ENCODE results near the gene CREB3L1.

CREB3L1 gene

DNA sequence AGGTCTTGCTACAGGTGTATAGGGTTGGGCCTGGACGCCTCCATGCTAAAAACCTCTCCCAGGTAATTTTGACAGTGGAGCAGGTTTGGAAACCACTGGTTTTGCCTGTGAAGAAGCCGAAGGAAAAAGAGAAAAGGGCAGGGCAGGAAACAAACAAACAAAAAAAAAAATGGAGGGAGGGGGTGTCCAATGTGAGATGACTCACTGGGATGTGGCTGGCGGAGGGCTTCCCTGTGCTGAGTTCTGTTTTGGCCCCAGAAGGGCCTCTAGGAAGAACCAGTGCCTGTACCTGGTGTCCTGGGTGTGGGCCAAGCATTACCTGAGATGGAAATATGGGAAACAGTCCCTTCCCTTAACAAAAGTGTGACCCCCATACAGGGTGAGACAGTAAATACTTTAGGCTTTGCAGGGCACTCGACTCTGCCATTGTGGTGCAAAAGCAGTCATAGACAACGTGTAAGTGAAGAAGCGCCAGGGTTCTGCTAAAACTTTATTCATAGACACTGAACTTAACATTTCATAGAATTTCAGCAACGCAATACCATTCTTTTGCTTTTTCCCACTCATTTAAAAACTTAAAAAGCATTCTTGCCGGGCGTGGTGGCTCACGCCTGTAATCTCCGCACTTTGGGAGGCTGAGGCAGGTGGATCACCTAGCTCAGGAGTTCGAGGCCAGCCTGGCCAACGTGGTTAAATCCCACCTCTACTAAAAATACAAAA is 60.3 kb downstream of the CREB3L1 start:
- DNase-seq (ENCODE audit: extremely low spot score, insufficient read length, low read depth), result no peak
- FAIRE-seq, result no peak

DNA sequence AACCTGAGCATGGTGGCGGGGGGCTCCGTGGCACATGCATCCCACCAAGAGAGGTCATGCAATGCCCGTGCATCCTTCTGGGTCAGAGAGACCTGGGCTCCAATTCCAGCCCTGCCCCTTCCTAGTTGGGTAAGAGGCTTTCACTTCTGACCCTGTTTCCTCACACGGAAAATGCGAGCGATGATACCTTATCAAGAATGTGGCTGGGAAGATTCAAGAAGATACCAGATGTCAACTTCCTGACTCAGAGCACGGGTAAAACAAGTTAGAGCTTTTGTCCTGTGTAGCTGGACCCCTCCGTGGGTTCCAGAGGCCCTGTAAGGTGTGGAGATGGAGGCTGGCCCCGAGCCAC is 61.1 kb downstream of the CREB3L1 start:
- no peak for DNase-seq (ENCODE audit: extremely low spot score, insufficient read length, low read depth)
- FAIRE-seq, result no peak

DNA sequence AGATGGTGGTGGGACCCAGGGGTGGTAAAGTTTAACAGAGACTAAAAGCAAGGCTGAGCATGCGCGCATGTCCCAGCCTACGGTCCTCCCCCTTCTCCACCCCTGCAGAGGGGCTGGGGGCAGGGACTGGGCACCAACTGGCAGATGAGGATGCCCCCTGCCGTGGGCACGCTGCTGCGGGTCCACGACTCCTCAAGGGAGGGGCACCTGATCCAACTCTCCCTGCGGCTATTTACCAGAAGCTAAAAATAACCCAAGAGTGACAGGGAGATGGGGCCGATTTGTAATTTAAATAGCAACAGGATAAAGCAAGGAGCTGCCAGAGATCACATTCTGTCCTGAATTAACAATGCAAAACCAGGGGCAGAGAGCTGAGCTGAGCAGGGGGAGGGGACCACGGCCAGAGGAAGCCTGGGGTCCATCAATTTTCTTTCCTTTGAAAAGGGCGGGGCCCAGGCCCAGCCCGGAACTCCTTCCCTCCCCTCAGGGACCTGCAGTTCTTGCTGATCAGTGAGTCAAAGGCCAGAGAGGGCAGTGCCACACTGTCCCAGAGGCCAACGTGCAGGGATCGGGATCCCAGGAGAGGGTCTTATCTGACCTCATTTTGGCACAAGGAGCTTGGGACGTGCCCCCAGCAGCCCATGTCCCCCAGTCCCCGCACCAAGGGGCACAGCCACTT is 61.7 kb downstream of the CREB3L1 start:
- FAIRE-seq (no peak), DNase-seq (ENCODE audit: extremely low spot score, insufficient read length, low read depth) (no peak)

DNA sequence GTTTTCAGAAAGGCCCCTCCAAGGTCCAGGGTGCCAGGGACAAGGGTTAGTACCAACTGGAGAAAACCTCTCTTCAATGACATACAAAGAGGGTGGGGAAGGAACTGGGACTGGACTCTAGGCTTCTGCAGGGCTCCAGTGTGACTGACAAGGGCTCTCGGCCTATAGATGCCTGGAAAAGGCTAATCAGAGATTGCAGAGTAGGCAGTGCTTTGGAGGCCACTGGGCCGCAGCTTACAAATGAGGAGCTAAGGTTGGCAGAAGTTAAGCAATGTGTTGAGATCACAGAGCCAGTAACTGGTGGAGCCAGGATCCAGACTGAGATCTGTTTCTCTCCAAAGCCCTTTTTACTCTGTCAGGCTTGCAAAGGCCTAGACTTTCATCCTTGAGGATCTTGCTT is 62.4 kb downstream of the CREB3L1 start:
- no peak for DNase-seq (ENCODE audit: extremely low spot score, insufficient read length, low read depth)
- no peak for FAIRE-seq

DNA sequence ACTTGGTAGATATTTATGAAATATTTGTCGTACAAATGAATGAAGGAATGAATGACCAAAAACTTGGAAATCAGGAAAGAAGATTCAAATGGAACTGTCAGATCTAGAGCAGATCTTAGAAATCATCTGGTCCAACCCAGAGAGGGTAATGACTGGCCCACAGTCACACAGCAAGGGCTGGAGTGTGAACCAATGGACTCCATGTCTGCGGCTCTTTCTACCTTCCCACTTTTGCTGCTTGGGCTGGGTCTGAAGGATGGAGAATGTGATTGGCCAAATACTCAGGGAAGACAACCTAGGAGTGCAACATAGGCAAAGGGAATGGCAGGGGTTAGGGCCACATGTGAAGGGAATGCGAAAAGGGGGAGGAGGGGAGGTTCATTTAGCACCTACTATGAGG is 64.0 kb downstream of the CREB3L1 start:
- no peak for DNase-seq (ENCODE audit: extremely low spot score, insufficient read length, low read depth)
- FAIRE-seq, result no peak

DNA sequence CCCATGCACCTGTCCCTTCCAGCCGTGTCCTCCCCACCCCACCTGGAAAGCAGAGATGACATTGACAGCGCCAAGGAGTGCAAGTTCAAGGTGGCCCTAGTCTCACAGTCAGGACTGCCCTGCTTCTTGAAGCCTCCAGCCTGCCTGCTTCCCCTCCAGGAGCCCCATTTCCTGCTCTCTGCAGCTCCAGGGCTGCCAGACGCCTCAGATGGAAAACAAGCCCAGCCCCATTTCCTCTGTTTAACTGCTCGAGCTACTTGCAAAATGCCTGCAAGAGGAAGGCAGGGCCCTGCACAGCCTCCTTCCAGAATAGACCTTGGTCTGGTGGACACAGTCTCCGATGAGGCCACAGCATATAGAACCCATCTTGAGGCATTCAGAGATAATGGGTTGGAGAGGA is 64.8 kb downstream of the CREB3L1 start:
- DNase-seq (ENCODE audit: extremely low spot score, insufficient read length, low read depth) (no peak), FAIRE-seq (no peak)

DNA sequence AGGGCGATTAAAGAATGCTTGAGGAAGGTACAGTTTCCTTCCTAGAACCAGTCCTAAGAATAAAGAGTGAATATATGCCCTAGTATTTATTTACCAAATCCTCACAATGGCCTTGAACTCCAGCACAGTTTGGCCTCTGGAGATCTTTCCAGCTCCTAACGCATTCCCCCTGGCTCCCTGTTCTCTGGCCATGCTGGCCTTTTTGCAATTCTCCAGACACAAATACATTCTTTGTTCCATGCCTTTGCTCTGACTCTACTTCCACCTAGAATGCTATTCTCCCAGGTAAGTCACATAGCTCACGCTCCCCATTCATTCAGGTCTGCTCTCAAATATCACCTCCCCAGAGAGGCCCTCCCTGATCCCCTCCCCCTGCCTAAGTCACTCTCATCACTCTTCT is 66.1 kb downstream of the CREB3L1 start:
- FAIRE-seq (no peak), DNase-seq (ENCODE audit: extremely low spot score, insufficient read length, low read depth) (no peak)

DNA sequence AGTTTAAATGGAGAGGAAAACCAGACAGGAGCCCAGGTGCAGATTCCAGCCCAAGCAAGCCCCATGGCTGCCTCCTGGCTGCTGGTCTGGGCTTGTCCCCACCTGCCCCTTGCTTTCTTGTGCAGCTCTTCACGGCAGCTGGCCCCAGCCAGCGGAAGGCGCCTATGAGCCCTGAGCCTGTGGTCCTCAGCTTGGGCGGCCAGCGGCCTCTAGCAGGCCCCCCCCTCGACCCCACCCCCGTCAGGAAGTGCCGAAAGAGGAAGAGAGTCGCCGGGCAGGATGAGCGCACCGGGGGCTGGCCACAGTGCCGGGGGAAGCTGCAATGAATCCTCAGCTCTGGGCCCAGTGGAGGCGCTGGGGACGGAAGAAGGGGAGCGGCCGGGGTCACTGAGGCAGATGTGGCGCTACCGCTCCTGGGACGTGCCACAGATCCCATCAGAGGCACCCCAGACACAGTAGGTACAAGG is 67.7 kb downstream of the CREB3L1 start:
- DNase-seq (ENCODE audit: extremely low spot score, insufficient read length, low read depth) (no peak), FAIRE-seq (no peak)

DNA sequence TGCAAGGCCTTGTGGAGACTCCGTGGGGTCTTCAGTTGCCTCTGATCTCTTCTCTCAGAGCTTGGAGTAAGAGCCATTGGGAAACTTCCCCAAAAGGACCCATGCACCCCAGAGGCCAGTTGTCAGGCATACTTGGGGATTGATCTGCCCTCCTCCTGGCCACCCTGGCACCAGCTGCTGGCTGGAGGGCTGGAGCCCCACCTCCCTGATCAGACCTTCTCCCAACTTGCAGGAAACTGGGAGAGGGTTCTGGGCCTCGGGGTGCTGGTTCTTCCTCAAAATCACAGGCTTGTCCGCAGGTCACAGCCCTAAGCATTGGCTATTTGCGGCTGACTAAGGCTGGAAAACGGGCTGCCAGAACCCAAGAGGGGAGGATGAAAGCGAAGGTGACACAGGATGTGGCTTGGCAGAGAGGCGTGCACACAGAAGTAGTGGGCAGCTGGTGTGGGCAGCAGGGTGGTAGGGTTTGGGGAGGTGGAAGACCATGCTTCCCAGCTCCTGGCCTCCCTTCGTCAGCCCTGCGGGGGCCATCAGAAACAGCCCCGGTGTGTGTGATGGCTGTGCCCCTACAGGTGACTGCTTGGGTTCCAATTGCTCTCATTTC is 68.5 kb downstream of the CREB3L1 start:
- DNase-seq (ENCODE audit: extremely low spot score, insufficient read length, low read depth) (no peak), FAIRE-seq (no peak)

DNA sequence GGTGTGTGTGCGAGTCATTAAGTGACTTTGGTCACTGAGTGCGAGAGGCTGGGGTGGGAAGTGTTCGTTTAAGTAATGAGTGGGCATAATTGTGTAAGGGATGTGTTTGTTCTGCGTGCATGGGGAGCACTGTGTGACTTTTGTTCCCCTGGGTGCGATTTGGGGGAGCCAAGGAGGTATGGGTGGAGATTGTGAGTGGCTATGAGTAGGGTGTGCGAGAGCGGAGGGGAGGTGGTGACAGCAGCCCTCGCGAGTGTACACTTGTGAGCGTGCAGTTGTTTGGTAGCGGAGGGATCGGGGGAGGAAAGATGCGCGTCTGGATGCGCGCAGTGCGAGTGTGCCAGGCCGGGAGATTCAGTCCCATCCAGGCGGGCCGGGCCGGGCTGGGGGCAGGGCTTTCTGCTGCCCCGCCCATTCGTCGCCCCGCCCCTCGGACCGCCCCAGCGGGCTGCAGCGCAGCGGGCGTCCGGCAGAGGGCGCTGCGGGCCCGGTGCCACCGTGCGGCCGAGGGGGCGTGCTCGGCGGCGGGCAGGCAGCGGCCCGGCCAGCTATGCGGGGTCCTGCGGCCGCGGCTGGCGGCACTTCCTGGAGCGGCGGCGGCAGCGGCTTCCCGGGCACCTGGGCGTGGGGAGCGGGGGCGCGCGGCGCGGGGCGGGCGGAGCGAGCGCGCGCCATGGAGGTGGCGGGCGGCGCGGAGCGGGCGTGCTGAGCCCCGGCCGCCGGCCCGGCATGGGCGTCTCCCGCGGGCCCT is 69.6 kb downstream of the CREB3L1 start, which contains the start of gene DGKZ:
Gene DGKZ (plus strand): TSS at position 578 of the 751 bp plus-strand sequence. CDS start 197 bp downstream, outside the sequence.
- peak; percentile 82 for DNase-seq (ENCODE audit: extremely low spot score, insufficient read length, low read depth)
- FAIRE-seq, result peak; percentile 58

DNA sequence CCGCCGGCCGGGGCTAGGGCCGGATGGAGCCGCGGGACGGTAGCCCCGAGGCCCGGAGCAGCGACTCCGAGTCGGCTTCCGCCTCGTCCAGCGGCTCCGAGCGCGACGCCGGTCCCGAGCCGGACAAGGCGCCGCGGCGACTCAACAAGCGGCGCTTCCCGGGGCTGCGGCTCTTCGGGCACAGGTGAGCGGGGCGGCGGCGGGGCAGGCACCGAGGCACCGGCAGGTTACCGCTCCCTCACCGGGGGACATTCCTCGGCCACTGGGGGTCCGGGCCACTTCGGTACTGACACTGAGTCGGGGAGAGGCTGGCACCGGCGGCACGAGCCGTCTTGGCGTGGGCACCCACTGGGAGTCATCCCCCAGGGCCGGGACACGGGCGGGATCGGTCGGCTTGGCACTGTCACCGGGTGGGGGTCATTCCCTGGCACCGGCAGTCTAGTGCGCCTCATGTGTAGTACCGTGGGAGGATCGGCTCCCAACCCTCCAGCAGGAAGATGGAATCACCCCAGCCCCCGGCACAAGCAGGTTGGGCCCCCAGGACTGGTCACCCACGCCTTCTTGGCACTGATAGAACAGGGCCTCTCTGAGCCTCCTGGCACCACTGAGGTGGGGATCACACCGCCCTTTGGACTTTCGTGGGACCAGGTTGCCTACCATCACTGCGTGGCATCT is 70.3 kb downstream of the CREB3L1 start:
- FAIRE-seq (no peak), DNase-seq (ENCODE audit: extremely low spot score, insufficient read length, low read depth) (no peak)

DNA sequence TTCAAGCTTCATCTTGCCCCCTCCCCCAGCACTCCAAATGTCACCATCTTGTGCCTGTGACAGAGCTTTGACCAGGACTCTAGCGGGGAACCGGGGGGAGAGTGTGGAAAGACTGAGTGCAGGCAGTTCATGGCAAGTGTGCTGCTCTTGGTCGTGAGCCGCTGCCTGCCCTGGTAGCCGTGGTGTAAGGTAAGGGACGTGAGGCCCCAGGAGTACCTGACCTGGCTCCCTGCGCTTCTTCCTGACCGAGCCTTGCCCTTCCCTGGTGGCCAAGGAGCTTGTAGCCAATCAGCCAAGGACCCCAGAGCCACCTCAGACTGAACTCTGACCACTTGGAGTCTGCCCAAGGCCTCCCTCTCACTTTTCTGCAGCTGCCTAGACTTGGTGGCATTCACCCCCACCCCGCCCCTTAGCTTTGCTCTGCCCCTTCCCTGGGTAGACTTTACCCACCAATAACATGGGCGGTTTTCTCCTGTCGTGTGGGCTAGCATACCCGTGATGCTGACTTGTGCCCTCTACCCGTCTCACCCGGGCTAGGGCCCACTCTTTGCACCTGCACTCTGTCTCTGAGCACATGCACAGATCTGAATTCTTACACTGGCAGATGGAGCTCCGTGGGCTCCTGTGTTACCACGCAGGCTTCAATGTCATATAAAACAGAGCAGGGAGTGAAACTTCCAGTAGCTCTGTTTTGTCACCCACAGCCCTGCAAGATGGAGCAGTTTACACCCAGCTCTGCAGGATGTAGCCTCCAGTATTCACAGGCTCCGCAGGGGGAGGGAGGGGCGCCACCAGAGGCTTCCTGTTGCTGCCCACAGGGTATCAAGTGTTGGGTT is 71.3 kb downstream of the CREB3L1 start:
- DNase-seq (ENCODE audit: extremely low spot score, insufficient read length, low read depth), result no peak
- FAIRE-seq, result peak; percentile 5

DNA sequence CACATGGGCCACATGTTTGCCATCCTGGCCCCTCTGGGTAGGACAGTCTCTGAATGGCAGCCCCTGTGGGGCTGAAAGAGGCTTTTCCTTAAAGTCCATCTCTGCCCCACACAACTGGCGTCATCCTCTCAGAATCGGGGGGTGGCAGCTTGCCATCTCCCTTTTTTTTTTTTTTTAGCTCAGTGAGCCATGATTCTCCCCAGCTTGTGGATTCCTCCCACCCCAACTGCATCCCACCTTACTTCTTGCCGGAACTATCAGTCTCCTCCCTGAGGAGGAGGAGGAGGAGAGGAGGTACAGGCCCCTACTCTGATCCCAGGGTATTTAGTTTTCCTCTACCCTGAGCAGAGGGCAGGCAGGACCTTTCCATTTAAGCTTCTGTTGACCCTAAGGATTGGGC is 73.2 kb downstream of the CREB3L1 start:
- no peak for DNase-seq (ENCODE audit: extremely low spot score, insufficient read length, low read depth)
- FAIRE-seq, result no peak

DNA sequence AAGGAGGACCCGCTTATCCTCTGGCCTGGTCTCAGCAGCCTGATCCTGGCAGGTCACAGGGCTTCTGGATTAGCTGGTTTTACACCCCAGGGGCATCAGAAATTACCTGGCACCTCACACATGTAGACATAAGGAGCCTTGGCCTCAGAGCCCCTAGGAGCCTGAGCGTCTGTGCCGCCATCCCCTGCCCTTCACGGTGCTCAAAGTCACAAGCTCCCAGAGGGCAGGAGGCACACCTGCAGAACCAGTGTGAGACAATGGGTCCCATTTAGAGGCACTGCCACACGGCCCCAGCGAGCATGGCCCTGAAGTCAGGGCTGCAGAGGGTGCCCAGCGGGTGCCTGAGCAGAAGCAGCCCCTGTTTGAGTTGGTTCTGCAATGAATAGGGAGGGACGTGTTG is 73.7 kb downstream of the CREB3L1 start:
- FAIRE-seq (no peak), DNase-seq (ENCODE audit: extremely low spot score, insufficient read length, low read depth) (no peak)

DNA sequence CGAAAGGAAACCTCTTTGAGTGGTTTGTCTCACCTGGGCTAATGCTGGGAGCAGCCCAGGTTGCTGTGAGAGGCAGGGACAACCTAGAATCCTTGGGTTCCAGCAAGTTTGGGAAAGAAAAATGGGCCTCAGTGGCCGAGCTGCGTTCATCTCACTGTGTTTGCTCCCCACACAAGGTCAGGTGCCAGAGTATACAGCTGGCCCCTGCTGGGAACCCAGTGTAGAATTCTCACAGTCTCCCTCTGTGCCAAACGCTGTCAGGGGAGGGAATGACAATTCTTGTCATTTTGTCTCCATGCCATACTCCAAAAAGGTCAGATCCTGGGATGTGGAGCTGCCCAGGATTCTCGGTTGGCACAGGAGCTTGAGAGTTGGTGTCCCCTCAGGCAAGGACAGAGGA is 74.1 kb downstream of the CREB3L1 start:
- no peak for FAIRE-seq
- no peak for DNase-seq (ENCODE audit: extremely low spot score, insufficient read length, low read depth)

DNA sequence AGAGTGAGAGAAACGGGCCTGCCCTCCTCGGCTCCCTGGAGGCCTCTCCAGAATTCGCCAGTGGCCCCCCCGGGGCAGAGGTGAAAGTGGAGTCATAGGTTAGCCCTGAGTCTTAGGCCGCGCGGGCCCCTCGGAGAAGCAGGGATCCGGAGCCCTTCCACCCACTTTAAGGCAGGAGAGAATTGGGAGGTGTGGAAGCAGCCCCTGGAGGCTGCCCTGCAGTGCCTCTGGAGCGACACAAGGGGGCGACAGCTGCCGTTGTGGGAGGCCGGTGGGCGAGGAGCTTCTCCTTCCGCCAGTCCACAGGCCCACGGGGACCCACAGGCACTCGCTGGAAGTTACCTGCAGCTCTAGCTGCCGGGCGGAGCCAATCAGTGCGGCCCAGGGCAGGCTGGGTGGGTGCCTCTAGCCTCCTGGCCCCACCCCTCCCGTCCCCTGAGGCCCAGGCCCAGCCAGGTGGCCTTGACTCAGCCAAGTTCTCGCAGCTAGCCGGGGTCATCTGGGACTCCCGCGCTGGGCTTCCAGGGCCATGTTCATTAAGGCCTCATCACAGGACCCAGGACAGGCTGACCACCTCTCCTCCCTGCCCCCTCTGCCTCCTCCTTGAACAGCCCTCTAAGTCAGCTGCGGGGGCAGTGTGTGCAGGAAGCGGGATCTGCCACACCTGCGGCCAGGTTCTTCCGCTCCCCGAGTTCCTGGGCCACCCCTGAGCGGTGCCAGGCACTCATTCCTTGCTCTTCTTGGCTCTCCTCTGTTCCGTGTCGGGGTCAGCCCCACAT is 74.8 kb downstream of the CREB3L1 start:
- no peak for FAIRE-seq
- DNase-seq (ENCODE audit: extremely low spot score, insufficient read length, low read depth), result no peak

DNA sequence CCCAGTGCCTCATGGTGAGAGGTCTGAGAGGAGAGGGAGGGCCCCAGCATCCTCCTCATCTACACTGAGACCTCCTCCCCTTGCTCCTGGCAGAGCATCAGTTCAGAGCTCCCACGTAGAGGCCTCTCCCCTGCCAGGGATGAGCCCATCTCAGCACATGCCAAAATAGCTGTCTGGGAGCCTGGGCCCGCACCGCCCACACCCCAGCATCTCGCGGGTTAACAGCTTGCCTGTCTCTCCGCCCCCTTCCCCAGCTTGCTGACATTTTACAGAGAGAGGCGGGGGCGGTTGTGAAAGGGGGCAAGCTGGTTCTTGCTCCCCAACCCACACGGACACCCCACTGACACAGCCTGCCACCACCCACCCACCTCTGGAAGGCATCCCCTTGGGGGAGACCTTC is 76.2 kb downstream of the CREB3L1 start:
- no peak for FAIRE-seq

DNA sequence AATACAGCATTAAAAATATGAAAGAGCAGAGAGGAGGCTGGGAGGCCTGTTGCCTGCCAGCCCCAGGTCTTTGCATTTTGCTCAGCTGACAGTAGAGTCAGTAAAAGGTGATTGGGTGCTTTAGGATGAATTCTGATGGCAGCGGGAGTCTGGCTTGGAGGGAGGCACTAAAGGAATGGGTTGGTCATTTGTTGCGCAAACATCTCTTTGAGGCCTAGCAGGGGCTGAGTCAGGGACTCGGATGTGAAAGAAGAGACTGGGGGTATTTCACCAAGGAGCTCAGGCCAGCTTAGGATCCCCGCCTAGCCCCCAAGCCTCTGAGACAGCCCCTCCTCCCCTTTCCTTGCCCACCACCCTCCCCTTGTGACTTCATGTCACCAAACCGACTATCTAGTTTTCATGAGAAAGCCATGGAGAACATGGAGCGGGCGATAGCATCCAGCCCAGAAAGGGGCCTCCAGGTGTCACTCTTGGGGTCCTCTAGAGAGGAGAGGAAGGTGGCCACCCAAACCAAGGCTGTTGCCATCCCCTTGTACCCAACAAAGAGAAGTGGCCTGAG is 79.5 kb downstream of the CREB3L1 start:
- DNase-seq (ENCODE audit: extremely low spot score, insufficient read length, low read depth) (no peak), FAIRE-seq (no peak)

More for the DNA sequence above, 76.2 kb downstream of the CREB3L1 start:
- no peak for DNase-seq (ENCODE audit: extremely low spot score, insufficient read length, low read depth)

Data from GM18507 (cell line).